ENCODE results near the gene RASGRF2.

RASGRF2 gene

DNA sequence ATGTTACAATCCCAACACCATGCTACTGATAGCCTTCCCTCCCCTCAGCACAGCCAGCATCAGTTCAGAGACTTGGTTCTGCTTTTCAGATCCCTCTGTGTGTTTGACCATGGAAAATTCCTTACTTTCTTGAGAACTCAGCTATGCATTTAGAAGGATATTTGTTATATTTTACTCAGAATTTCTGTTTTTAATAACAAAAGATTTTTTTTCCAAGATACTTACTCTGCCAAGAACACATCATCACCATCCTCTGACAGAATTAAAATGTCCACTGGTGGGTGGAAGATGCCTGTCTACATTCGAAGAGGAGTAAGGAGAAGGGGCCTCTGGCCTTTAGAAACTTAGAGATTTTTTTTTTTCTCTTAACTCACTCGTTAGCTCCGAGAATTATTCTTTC is 216.9 kb downstream of the RASGRF2 start:
- DNase-seq (ENCODE audit: low read depth): no peak

- DNase-seq (ENCODE audit: low read depth): no peak
Observed at GRCh38 chr5:81179959-81180358, 219.8 kb downstream of the RASGRF2 start.

GRCh38 chr5:81180780-81181460 is 220.8 kb downstream of the RASGRF2 start:
- DNase-seq (ENCODE audit: low read depth): no peak

GRCh38 chr5:81181576-81182316 is 221.6 kb downstream of the RASGRF2 start:
- no peak for DNase-seq (ENCODE audit: low read depth)

- no peak for DNase-seq (ENCODE audit: low read depth)
Observed at GRCh38 chr5:81182396-81183390, 222.5 kb downstream of the RASGRF2 start.

GRCh38 chr5:81183811-81184748 is 223.9 kb downstream of the RASGRF2 start:
- no peak for DNase-seq (ENCODE audit: low read depth)

GRCh38 chr5:81184749-81185110 is 224.6 kb downstream of the RASGRF2 start:
- no peak for DNase-seq (ENCODE audit: low read depth)

DNA sequence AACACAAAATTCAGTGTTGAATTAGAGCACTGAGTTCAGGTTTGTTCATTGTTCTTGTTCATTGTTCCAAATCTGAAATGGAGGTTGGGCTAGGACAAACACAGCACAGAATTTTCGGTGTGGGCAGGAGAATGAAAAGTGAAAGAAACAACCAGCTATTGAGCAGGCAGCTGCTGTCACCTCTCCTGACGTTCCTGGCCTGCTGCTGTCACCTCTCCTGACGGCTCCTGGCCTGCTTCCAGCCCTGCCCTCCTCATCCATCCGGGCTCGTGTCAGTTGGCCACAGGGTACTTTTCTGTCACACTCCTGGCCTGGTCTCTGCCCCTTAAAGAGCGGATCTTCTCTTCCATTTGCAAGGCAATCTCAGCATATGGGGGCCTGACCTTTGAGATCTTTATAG is 227.7 kb downstream of the RASGRF2 start:
- no peak for DNase-seq (ENCODE audit: low read depth)

- DNase-seq (ENCODE audit: low read depth): no peak
Observed at GRCh38 chr5:81188962-81189361, 228.8 kb downstream of the RASGRF2 start.

DNA sequence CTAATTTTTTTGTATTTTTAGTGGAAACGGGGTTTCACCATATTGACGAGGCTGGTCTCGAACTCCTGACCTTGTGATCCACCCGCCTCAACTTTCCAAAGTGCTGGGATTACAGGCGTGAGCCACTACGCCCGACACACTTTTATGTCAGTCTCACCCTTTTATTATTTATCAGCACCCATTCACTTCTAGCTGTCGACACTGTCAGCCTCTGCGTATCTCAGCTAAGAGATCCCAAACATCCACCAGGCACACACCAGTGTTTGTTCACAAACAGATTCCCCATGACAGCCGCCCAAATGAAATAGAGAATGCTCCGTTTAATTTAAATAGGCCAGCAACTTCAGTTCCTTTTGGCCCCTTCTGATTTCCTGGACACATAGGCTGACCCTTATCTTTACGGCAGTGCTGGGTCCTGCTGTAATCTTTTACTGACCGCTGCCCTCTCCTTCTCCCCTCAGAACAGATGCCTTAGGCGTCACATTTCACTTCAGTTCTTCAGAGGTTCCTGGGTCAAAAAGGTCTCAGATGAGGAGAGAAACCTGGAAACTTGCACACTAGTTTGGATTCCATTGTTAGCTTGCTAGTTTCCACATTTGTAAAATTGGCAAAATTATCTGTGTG is 229.8 kb downstream of the RASGRF2 start:
- no peak for DNase-seq (ENCODE audit: low read depth)

- no peak for DNase-seq (ENCODE audit: low read depth)
Observed at GRCh38 chr5:81191726-81192372, 231.7 kb downstream of the RASGRF2 start.

DNA sequence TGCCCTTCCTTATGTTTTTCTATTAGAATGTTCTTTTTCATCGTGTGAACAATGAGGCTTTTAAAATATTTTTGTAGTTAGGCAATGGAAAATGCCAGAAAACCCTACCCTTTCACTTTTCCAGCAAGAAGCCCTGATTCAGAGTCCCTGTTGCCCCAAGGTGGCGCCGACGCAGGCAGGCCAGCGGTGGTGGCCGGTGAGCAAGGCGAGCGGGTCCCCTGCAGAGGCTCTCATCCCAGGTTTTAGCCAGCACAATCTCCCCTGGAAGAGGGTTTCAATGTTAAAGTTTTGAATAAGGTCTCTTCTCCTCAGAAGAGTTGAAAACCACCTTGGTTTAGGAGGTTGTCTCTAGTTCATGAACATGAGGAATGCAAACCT is 232.2 kb downstream of the RASGRF2 start:
- DNase-seq (ENCODE audit: low read depth): no peak

DNA sequence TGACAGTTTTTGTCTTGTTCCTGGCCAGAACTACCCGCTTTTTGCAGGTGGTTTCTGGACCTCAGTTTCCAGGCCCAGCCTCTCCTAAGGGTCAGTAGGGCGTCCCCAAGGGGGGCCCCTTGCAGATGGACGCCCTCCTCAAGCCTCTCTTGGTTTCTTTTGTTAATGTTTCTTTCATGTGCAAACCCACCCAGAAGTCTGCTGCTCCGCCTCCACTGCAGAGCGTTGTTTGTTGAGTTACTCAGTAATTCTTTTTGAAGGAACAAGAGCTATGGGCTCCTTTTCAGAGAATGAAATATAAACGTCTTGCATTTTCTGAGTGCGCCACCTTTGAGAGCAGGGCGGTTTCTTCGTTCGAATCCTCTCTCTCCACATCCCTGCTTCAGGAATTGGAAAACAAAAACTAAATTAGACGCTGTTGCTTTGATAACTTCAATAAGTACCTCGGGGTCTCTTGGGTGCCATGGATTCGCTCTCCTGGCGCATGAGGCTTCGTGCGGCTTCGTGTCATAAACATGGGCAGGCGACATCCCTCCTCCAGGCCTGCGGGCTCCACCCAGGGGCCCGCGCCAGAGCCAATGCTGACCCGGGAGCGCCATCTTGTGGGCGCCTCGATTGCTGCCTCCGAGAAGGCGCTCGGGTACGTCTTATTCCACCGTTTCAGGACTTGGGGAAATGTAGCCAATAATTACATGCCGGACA is 234.6 kb downstream of the RASGRF2 start:
- peak; percentile 81 for DNase-seq (ENCODE audit: low read depth)

DNA sequence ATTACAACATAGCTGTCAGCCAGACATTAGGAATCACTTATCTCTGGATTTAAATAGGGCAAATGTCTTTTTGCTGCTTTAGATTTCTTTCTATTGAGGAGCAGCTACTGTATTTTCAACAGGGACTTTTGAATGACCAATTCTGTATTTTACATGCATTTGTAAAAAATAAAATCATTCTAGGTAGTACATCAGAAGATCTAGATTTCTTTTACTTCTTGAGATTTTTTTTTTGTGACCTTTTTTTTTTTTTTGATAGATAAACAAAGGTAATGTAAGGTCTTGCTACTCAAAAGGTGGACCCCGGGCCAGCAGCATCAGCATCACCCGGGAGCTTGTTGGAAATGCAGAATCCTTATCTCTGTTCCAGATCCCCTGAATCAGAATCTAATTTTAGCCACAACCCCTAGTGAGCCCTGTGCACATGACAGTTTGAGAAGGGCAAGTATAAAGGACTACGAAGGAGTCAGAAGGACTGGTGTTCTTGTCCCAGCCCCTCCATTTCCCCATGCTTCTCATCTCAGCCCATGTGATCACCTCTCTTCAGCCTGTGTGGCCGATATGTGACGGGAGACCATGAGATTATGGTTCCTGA is 235.3 kb downstream of the RASGRF2 start:
- no peak for DNase-seq (ENCODE audit: low read depth)

- DNase-seq (ENCODE audit: low read depth): no peak
Observed at GRCh38 chr5:81202655-81203054, 242.5 kb downstream of the RASGRF2 start.

- DNase-seq (ENCODE audit: low read depth): no peak
Observed at GRCh38 chr5:81203729-81204128, 243.6 kb downstream of the RASGRF2 start.

- DNase-seq (ENCODE audit: low read depth): no peak
Observed at GRCh38 chr5:81204205-81204604, 244.0 kb downstream of the RASGRF2 start.

GRCh38 chr5:81205058-81205457 is 244.9 kb downstream of the RASGRF2 start:
- DNase-seq (ENCODE audit: low read depth): no peak

- DNase-seq (ENCODE audit: low read depth): peak; percentile 36
Observed at GRCh38 chr5:81207009-81207408, 246.8 kb downstream of the RASGRF2 start.

All from ELR (cell line).